Measurements from ENCODE around the gene TXNRD1.
A peak's percentile ranks its signal among the peaks of the same experiment; 100 is the strongest.
"Not testable (repeated sequence)": the region's sequence is repeated elsewhere in the genome, so short reads cannot be mapped to it uniquely, and the experiment has no call there.

TXNRD1 gene

GRCh38 chr12:104285740-104286515 lies 70.3 kb downstream of the TXNRD1 start:
- DNase-seq: no peak

- DNase-seq: peak; percentile 85
These were observed 71.2 kb downstream of the TXNRD1 start for GRCh38 chr12:104286516-104287482.

- peak; percentile 78 for DNase-seq
These were observed 73.2 kb downstream of the TXNRD1 start for GRCh38 chr12:104288635-104289274.

- DNase-seq: no peak
These were observed 74.7 kb downstream of the TXNRD1 start for GRCh38 chr12:104290320-104290719.

GRCh38 chr12:104290855-104291254 lies 75.3 kb downstream of the TXNRD1 start:
- DNase-seq: no peak

- DNase-seq: no peak
These were observed 76.4 kb downstream of the TXNRD1 start for GRCh38 chr12:104291867-104292524.

- DNase-seq: no peak
These were observed 77.6 kb downstream of the TXNRD1 start for GRCh38 chr12:104292872-104293794.

- not testable (repeated sequence) for DNase-seq
These were observed 78.7 kb downstream of the TXNRD1 start for GRCh38 chr12:104294158-104294859.

GRCh38 chr12:104294927-104295668 lies 79.5 kb downstream of the TXNRD1 start:
- no peak for DNase-seq

GRCh38 chr12:104295954-104296353 lies 80.4 kb downstream of the TXNRD1 start:
- DNase-seq: no peak

- no peak for DNase-seq
These were observed 81.1 kb downstream of the TXNRD1 start for GRCh38 chr12:104296718-104297117.

- no peak for DNase-seq
These were observed 82.0 kb downstream of the TXNRD1 start for GRCh38 chr12:104297477-104298113.

GRCh38 chr12:104299842-104300481 lies 84.4 kb downstream of the TXNRD1 start:
- no peak for DNase-seq

- peak; percentile 88 for DNase-seq
These were observed 88.1 kb downstream of the TXNRD1 start, which contains the start of gene EID3 for GRCh38 chr12:104303538-104304151. Gene EID3, plus strand, starts transcription at chr12:104303739. Its CDS starts 196 bp downstream, at chr12:104303935.

GRCh38 chr12:104304261-104305009 lies 88.9 kb downstream of the TXNRD1 start:
- DNase-seq: no peak

GRCh38 chr12:104305349-104305748 lies 89.8 kb downstream of the TXNRD1 start:
- no peak for DNase-seq

GRCh38 chr12:104306376-104306775 lies 90.8 kb downstream of the TXNRD1 start:
- no peak for DNase-seq
